Ovary (tissue), 9 donors: ENCODE measurements around the gene RRP36. TPM values are rescaled to one million over a fixed set of nuclear protein-coding genes. Genes with fewer than 3 reads are reported as not detected.

Experiments
- DNase-seq, 5 donors: peaks; one replicate each; pipeline ENCODE4 v3.0.0-alpha.2; 2019 to 2020
- H3K27ac ChIP-seq, 2 donors: fragments of 200-600 bp; one replicate each; pipeline versions ENCODE4 v1.5.1 to v1.8.0; 2019 to 2022
- H3K27me3 ChIP-seq: fragments of 200-600 bp; one replicate; pipeline ENCODE4 v1.8.0; 2022
- H3K36me3 ChIP-seq: fragments of 200-600 bp; sonication (generic); one replicate; pipeline ENCODE4 v1.5.1; 2019
- H3K4me1 ChIP-seq: one replicate; pipeline ENCODE4 v1.8.1; 2013; ENCODE audit warnings: mild to moderate bottlenecking, moderate library complexity; ENCODE audit not compliant: insufficient read depth
- H3K4me3 ChIP-seq: fragments of 200-600 bp; sonication (generic); one replicate; pipeline ENCODE4 v1.5.1; 2017
- H3K9me3 ChIP-seq, 2 donors: fragments of 200-600 bp in 1 of 2; sonication (generic) in 1 of 2; one replicate each; pipeline versions ENCODE4 v1.5.1 to v1.8.1; 2013 to 2019; ENCODE audit warnings: mild to moderate bottlenecking in 1 of 2, moderate library complexity in 1 of 2
- EP300 ChIP-seq: sonication (generic); formaldehyde crosslinking; IDR thresholded peaks from one replicate; pipeline ENCODE4 v1.6.1; 2017; ENCODE audit warnings: antibody characterized with exemption
- POLR2A ChIP-seq: fragments of 450-650 bp; IDR thresholded peaks from one replicate; pipeline ENCODE4 v1.6.1; 2017; ENCODE audit warnings: antibody characterized with exemption, mild to moderate bottlenecking, moderate library complexity
- WGBS, 3 donors: extraction: QIAGEN DNeasy Blood & Tissue Kit in 1 of 3; methylation state at CpG; one replicate each; pipeline versions ENCODE4 v1.1.5 to v1.1.7; 2013 to 2017; 5-methylcytosine and 5-hydroxymethylcytosine counted together
- intact Hi-C, 4 donors: fragments of 100-400 bp; cut with DNase I; formaldehyde crosslinking; loops; one replicate each; pipeline versions ENCODE4 v1.11.0 to v1.15.1; 2022 to 2023
- polyA plus RNA-seq, 2 donors: library from polyadenylated mRNA; stranded (reverse); fragments of 200-250 nt in 1 of 2; fragments of 350-450 nt in 1 of 2; fragmentation: Illumina TruSeq in 1 of 2; extraction: RNeasy Lipid Tissue Mini Kit (QIAGEN cat#74804) in 1 of 2; gene quantifications; one replicate each; pipeline ENCODE4 v1.2.3, GENCODE V29; 2013 to 2014
- total RNA-seq, 7 donors: library from RNA; depleted of rRNA in 2 of 7; stranded (reverse); fragments of >200 nt in 2 of 7; fragmentation: NEBNext Ultra II Directional in 3 of 7; extraction: Animal tissue kit (Norgen Biotek cat#: 25700) in 3 of 7; gene quantifications; one replicate each; pipeline versions ENCODE4 v1.1.0 to v1.2.4, GENCODE V29; 2016 to 2023
- TF ChIP-seq, protein P1 (sequence below), 3 donors: fragments of 450-650 bp in 2 of 3; fragments of 200-600 bp in 1 of 3; IDR thresholded peaks; one replicate each; pipeline versions ENCODE4 v1.5.1 to v1.8.0; 2016 to 2022; ENCODE audit warnings: antibody characterized with exemption in 3 of 3, mild to moderate bottlenecking in 1 of 3
- donor health status: DM: no; HTN: no; CAD: no; lungs with moderate emphysema.
- donor health status: DM: no; HTN: no; CAD: no.
- donor health status: Bipolar disorder and iron deficiency.
- donor health status: DM: yes; HTN: yes; CAD: no.
- donor health status: DM: no; HTN: no; CAD: no.
- donor health status: DM: yes; HTN: yes; CAD: no.

The RRP36 gene
- total and polyA plus RNA-seq, 9 donors = 23.6 to 58.7 (median 36.0) TPM

DNA sequence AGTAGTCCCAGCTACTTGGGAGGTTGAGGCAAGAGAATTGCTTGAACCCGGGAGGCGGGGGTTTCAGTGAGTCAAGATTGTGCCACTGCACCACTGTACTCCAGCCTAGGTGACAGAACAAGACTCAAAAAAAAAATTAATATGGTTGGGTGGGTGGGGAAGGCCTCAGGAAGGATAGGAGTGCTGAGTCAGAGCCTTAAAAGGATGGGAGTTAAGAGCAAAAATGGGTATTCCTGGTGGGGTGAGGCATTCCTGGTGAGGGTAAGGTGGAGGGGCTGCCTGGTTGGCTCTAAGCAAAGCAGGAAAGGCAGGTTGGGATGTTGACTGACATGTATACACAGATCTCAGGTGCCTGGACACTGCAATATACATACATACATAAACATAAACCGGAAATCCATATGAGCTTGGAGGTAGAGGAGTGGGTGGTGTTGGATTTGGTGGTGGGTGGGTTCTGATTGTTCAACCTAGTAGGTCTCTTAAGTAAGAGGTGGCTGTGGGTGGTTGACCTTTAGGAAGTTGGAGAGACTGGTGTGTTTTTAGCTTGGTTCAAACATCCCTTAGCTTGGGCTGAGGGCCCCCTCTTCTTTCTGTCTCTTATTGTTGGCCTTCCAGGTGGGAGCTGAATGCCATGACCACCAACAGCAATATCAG, 1.2 kb upstream of the RRP36 start:
- peaks cover 13% of the 10 kb centered on the region for H3K4me1 ChIP-seq

DNA sequence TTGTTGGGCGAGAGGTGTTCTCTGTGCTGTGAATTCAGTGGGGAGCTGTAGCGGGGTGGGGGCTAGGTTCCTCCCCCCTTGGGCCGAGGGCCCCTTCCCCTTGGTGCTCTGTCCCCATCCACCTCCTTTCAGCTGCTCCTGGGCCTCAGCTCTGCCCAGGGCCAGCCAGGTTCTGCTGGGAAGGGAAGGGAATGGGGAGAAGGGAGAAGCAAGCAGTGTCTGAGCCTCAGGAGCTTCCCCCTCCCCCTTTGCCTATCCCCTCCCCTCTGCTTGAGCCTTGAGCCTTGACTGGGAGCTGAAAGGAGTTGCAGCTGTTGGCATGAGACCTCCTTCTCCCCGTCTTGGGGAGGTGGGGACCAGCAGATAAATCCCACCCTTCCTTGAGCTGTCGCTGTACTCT, 576 bp upstream of the RRP36 start:
- no peak for DNase-seq
- Histone ChIP-seq H3K4me3 (peak overlapping the region; percentile 85), H3K36me3 (no peaks in the 10 kb centered on the region), H3K4me1 (peaks cover 10% of the 10 kb centered on the region), H3K27me3 (no peaks in the 10 kb centered on the region), H3K9me3 (no peaks in the 10 kb centered on the region), H3K27ac (peak overlapping the region; percentile 75 to 84)
- 25 to 40% (median 31%) methylated on average over 5 of the region's 5 CpGs for whole genome bisulfite sequencing, 3 donors
- intact Hi-C loops = no loop called here
- no peak for TF ChIP-seq EP300
- TF ChIP-seq, protein P1, sequence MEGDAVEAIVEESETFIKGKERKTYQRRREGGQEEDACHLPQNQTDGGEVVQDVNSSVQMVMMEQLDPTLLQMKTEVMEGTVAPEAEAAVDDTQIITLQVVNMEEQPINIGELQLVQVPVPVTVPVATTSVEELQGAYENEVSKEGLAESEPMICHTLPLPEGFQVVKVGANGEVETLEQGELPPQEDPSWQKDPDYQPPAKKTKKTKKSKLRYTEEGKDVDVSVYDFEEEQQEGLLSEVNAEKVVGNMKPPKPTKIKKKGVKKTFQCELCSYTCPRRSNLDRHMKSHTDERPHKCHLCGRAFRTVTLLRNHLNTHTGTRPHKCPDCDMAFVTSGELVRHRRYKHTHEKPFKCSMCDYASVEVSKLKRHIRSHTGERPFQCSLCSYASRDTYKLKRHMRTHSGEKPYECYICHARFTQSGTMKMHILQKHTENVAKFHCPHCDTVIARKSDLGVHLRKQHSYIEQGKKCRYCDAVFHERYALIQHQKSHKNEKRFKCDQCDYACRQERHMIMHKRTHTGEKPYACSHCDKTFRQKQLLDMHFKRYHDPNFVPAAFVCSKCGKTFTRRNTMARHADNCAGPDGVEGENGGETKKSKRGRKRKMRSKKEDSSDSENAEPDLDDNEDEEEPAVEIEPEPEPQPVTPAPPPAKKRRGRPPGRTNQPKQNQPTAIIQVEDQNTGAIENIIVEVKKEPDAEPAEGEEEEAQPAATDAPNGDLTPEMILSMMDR (IDR thresholded peaks at IDR 0.05) = no peak
- TF ChIP-seq POLR2A = no peak

More for the DNA sequence above, 1.2 kb upstream of the RRP36 start:
- no peaks in the 10 kb centered on the region for H3K9me3 ChIP-seq
- H3K27me3 ChIP-seq = no peaks in the 10 kb centered on the region
- TF ChIP-seq, protein P1 (IDR thresholded peaks at IDR 0.05) = no peak
- TF ChIP-seq EP300 = no peak
- TF ChIP-seq POLR2A = no peak
- WGBS, 3 donors = 84 to 96% (median 88%) methylated on average over 3 of the region's 3 CpGs
- no peak for DNase-seq
- intact Hi-C loops = no loop called here
- no peaks in the 10 kb centered on the region for H3K36me3 ChIP-seq
- H3K4me3 ChIP-seq = no peak overlapping the region
- H3K27ac ChIP-seq = no peak overlapping the region

DNA sequence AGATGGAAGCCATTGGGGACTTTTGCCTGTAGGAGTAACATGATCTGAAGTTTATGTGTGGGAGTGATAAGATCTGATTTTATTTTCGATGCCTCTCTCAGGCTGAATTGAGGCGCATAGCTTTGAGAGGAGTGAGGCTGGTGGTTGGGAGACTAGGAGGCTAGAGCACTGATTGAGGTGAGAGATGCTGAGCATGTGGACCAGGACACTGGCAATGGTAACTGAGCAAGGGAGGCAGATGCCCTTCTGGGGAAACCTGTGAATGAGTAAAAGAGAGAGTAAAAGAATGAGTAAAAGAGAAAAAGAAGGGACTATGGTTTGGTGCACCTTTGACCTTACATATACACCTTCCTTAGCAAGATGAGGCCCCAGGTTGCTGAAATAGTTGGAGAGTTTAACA, 3.0 kb downstream of the RRP36 start:
- TF ChIP-seq, protein P1 (IDR thresholded peaks at IDR 0.05) = no peak
- no peak for TF ChIP-seq EP300
- TF ChIP-seq POLR2A = no peak
- WGBS, 3 donors = 63 to 68% (median 64%) methylated on average over 2 of the region's 2 CpGs
- Histone ChIP-seq H3K9me3 (no peaks in the 10 kb centered on the region), H3K36me3 (no peaks in the 10 kb centered on the region), H3K27me3 (no peaks in the 10 kb centered on the region), H3K27ac (no peak overlapping the region), H3K4me1 (peaks cover 6% of the 10 kb centered on the region), H3K4me3 (no peak overlapping the region)
- intact Hi-C loops = no loop called here
- DNase-seq = no peak

- no peak for DNase-seq
- no peaks in the 10 kb centered on the region for H3K36me3 ChIP-seq
- H3K9me3 ChIP-seq = no peaks in the 10 kb centered on the region
- H3K4me1 ChIP-seq = peaks cover 1% of the 10 kb centered on the region
- H3K4me3 ChIP-seq = no peak overlapping the region
- TF ChIP-seq, protein P1 (IDR thresholded peaks at IDR 0.05) = no peak
- no peak for TF ChIP-seq EP300
- H3K27ac ChIP-seq = no peak overlapping the region
- 89 to 93% (median 90%) methylated on average over 5 of the region's 5 CpGs for WGBS, 3 donors
- no peaks in the 10 kb centered on the region for H3K27me3 ChIP-seq
- intact Hi-C loops = no loop called here
Measured at GRCh38 chr6:43026365-43026764, 4.9 kb downstream of the RRP36 start.
